Lung (tissue), 12 donors: Measurements from ENCODE around the gene GALNT1. TPM values are rescaled to one million over a fixed set of nuclear protein-coding genes. Genes with fewer than 3 reads are reported as not detected.

ENCODE experiments used
- ATAC-seq: fragments of 200-7000 bp; cut with Tn5 transposase; one replicate; pipeline ENCODE4 v1.9.1; 2020; ENCODE audit warnings: moderate number of reproducible peaks; ENCODE audit not compliant: insufficient read depth, low FRiP score
- DNase-seq, 3 donors: peaks; one replicate each; pipeline ENCODE4 v3.0.0-alpha.2; 2013 to 2017
- H3K27ac ChIP-seq, 2 donors: one replicate each; pipeline ENCODE4 v1.5.1; 2013; ENCODE audit warnings: mild to moderate bottlenecking in 2 of 2, moderate library complexity in 2 of 2, control low read depth in 1 of 2, inconsistent platforms in 1 of 2, low read depth in 1 of 2, low read length in 1 of 2
- H3K27me3 ChIP-seq, 3 donors: one replicate each; pipeline ENCODE4 v1.5.1; 2013; ENCODE audit warnings: low read length in 2 of 3; ENCODE audit not compliant: control insufficient read depth in 3 of 3, insufficient read depth in 3 of 3
- H3K36me3 ChIP-seq, 4 donors: one replicate each; pipeline ENCODE4 v1.5.1; 2013; ENCODE audit warnings: low read length in 4 of 4, mild to moderate bottlenecking in 1 of 4, moderate library complexity in 1 of 4; ENCODE audit not compliant: control insufficient read depth in 4 of 4, insufficient read depth in 4 of 4
- H3K4me1 ChIP-seq, 5 donors: one replicate each; pipeline ENCODE4 v1.5.1; 2013; ENCODE audit warnings: low read length in 5 of 5, mild to moderate bottlenecking in 2 of 5, moderate library complexity in 1 of 5; ENCODE audit not compliant: control insufficient read depth in 5 of 5, insufficient read depth in 5 of 5
- H3K4me3 ChIP-seq: one replicate; pipeline ENCODE4 v1.5.1; 2013; ENCODE audit warnings: mild to moderate bottlenecking, control low read depth, moderate library complexity
- H3K9ac ChIP-seq, 2 donors: one replicate each; pipeline ENCODE4 v1.5.1; 2013; ENCODE audit warnings: low read length in 2 of 2, control low read depth in 1 of 2; ENCODE audit not compliant: insufficient read depth in 1 of 2
- H3K9me3 ChIP-seq, 4 donors: one replicate each; pipeline ENCODE4 v1.5.1; 2013; ENCODE audit warnings: low read length in 3 of 4, mild to moderate bottlenecking in 1 of 4, moderate library complexity in 1 of 4; ENCODE audit not compliant: control insufficient read depth in 4 of 4, insufficient read depth in 3 of 4
- WGBS, 2 donors: extraction: QIAGEN DNeasy Blood & Tissue Kit; methylation state at CpG; one replicate each; pipeline ENCODE4 v1.1.7; 2013; 5-methylcytosine and 5-hydroxymethylcytosine counted together
- polyA plus RNA-seq, 2 donors: library from polyadenylated mRNA; stranded (reverse); fragments of 200-250 nt; gene quantifications; one replicate each; pipeline ENCODE4 v1.2.1, GENCODE V29; 2013
- total RNA-seq, 2 donors: library from RNA; depleted of rRNA in 1 of 2; stranded (reverse); fragments of >200 nt in 1 of 2; gene quantifications; one replicate each; pipeline ENCODE4 v1.2.1, GENCODE V29; 2014 to 2021
- TF ChIP-seq, protein P1 (sequence below): IDR thresholded peaks from 2 replicates; pipeline ENCODE4 v1.5.1; 2012; ENCODE audit warnings: mild to moderate bottlenecking; ENCODE audit errors: control extremely low read depth, extremely low read depth
- donor health status: control.
- donor health status: control.
- donor health status: Bipolar disorder and iron deficiency.
- donor health status: healthy.
- donor health status: DM: yes; HTN: yes; CAD: no.

Gene GALNT1
- total and polyA plus RNA-seq, 4 donors: 16.9 to 73.4 (median 46.8) TPM

- no peak overlapping the region for H3K27ac ChIP-seq
- H3K9ac ChIP-seq: no peak overlapping the region
- ATAC-seq (no peak), DNase-seq (no peak)
- peaks cover 4 to 20% (median 10%) of the 10 kb centered on the region in 4 donors for H3K36me3 ChIP-seq
- 95 to 97% methylated on average over 10 of the region's 10 CpGs for WGBS, 2 donors
- H3K4me1 ChIP-seq: no peaks in the 10 kb centered on the region
- H3K4me3 ChIP-seq: no peak overlapping the region
- TF ChIP-seq, protein P1, sequence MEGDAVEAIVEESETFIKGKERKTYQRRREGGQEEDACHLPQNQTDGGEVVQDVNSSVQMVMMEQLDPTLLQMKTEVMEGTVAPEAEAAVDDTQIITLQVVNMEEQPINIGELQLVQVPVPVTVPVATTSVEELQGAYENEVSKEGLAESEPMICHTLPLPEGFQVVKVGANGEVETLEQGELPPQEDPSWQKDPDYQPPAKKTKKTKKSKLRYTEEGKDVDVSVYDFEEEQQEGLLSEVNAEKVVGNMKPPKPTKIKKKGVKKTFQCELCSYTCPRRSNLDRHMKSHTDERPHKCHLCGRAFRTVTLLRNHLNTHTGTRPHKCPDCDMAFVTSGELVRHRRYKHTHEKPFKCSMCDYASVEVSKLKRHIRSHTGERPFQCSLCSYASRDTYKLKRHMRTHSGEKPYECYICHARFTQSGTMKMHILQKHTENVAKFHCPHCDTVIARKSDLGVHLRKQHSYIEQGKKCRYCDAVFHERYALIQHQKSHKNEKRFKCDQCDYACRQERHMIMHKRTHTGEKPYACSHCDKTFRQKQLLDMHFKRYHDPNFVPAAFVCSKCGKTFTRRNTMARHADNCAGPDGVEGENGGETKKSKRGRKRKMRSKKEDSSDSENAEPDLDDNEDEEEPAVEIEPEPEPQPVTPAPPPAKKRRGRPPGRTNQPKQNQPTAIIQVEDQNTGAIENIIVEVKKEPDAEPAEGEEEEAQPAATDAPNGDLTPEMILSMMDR: no peak
- H3K9me3 ChIP-seq: no peaks in the 10 kb centered on the region
- H3K27me3 ChIP-seq: no peaks in the 10 kb centered on the region
Measured at GRCh38 chr18:35705988-35706387, 124.4 kb downstream of the GALNT1 start.

GRCh38 chr18:35707247-35707646, 125.7 kb downstream of the GALNT1 start:
- H3K9ac ChIP-seq: no peak overlapping the region
- ATAC-seq: no peak
- 96 to 98% methylated on average over 2 of the region's 2 CpGs for WGBS, 2 donors
- TF ChIP-seq, protein P1: no peak
- peaks cover 0 to 2% (median 0%) of the 10 kb centered on the region in 5 donors for H3K4me1 ChIP-seq
- no peaks in the 10 kb centered on the region for H3K27me3 ChIP-seq
- no peak for DNase-seq
- H3K9me3 ChIP-seq: no peaks in the 10 kb centered on the region
- H3K36me3 ChIP-seq: peaks cover 4 to 23% (median 12%) of the 10 kb centered on the region in 4 donors
- H3K4me3 ChIP-seq: no peak overlapping the region
- no peak overlapping the region for H3K27ac ChIP-seq

DNA sequence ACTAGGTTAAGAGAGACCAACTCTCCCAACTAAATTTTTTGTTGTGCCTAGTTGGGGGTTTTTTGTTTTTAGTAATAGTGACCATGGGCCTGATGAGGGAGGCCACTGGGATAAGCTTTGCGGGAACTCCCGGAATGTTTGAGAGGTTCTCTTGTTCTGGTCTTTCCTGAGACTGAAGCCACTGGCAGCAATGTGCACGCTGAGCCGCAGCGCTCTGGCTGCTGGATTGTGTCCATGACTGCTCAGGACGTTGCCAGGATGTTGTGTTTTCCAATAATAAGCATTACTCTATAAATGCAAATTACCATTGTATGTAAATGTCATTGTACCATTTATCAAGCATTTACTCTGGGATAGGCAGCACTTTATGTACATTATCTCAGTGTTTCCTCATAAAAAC, 126.1 kb downstream of the GALNT1 start:
- Histone ChIP-seq H3K36me3 (peaks cover 4 to 23% (median 12%) of the 10 kb centered on the region in 4 donors), H3K4me1 (peaks cover 0 to 2% (median 0%) of the 10 kb centered on the region in 5 donors), H3K9ac (no peak overlapping the region), H3K27ac (no peak overlapping the region), H3K4me3 (no peak overlapping the region), H3K27me3 (no peaks in the 10 kb centered on the region), H3K9me3 (no peaks in the 10 kb centered on the region)
- WGBS, 2 donors: 73 to 77% methylated on average over 6 of the region's 6 CpGs
- TF ChIP-seq, protein P1: no peak
- no peak for ATAC-seq
- peak in 2 of 3 donors; percentile 10 to 28 for DNase-seq

- Histone ChIP-seq H3K27me3 (no peaks in the 10 kb centered on the region), H3K4me1 (peaks cover 0 to 2% (median 0%) of the 10 kb centered on the region in 5 donors), H3K9me3 (no peaks in the 10 kb centered on the region), H3K4me3 (no peak overlapping the region), H3K36me3 (peaks cover 1 to 14% (median 9%) of the 10 kb centered on the region in 4 donors), H3K27ac (no peak overlapping the region), H3K9ac (no peak overlapping the region)
- TF ChIP-seq, protein P1: no peak
- ATAC-seq: no peak
- no peak for DNase-seq
- WGBS, 2 donors: 76 to 93% methylated on average over 2 of the region's 2 CpGs
Measured at GRCh38 chr18:35710581-35710980, 129.0 kb downstream of the GALNT1 start.
